Measurements from ENCODE around the gene ST3GAL2.

GRCh38 chr16:70391881-70392481 is 46.9 kb downstream of the ST3GAL2 start:
- TF ChIP-seq CREB1 (IDR thresholded peaks at IDR 0.05; ENCODE audit: low read depth) (no peak), TAF1 (IDR thresholded peaks at IDR 0.05; ENCODE audit: low read depth) (no peak), RAD21 (IDR thresholded peaks at IDR 0.05; ENCODE audit: low read depth) (no peak), EP300 (IDR thresholded peaks at IDR 0.05; ENCODE audit: borderline replicate concordance) (no peak), EGR1 (IDR thresholded peaks at IDR 0.05) (no peak), MAX (IDR thresholded peaks at IDR 0.05) (no peak)
